Karpas-422 (cell line): ENCODE measurements around the gene NDUFS8. TPM values are rescaled to one million over a fixed set of nuclear protein-coding genes. Genes with fewer than 3 reads are reported as not detected.

Experiments
- DNase-seq: peaks from one replicate; pipeline ENCODE4 v3.0.0-alpha.2; 2015
- H2AFZ ChIP-seq: fragments of 200-600 bp; sonication (generic); 2 replicates; pipeline ENCODE4 v1.6.1; 2014; ENCODE audit warnings: antibody characterized with exemption, low read length, mixed read lengths
- H3K27ac ChIP-seq: fragments of 200-600 bp; sonication (generic); 2 replicates; pipeline ENCODE4 v1.5.1; 2014; ENCODE audit warnings: mild to moderate bottlenecking, low read length, moderate library complexity
- H3K27me3 ChIP-seq: fragments of 200-600 bp; sonication (generic); 2 replicates; pipeline ENCODE4 v1.6.1; 2014; ENCODE audit warnings: low read length, mixed read lengths
- H3K36me3 ChIP-seq: fragments of 200-600 bp; sonication (generic); 2 replicates; pipeline ENCODE4 v1.6.1; 2014; ENCODE audit warnings: low read length, mixed read lengths; ENCODE audit not compliant: insufficient read depth
- H3K4me1 ChIP-seq: fragments of 200-600 bp; sonication (generic); 2 replicates; pipeline ENCODE4 v1.6.1; 2014; ENCODE audit warnings: mild to moderate bottlenecking, low read length, mixed read lengths
- H3K4me2 ChIP-seq: fragments of 200-600 bp; sonication (generic); 2 replicates; pipeline ENCODE4 v1.6.1; 2014; ENCODE audit warnings: low read length, low read depth, mild to moderate bottlenecking; ENCODE audit not compliant: poor library complexity, severe bottlenecking
- H3K4me3 ChIP-seq: fragments of 200-600 bp; sonication (generic); 2 replicates; pipeline ENCODE4 v1.5.1; 2014; ENCODE audit warnings: mild to moderate bottlenecking, antibody characterized with exemption, low read length, mixed read lengths
- H3K79me2 ChIP-seq: fragments of 200-600 bp; sonication (generic); 2 replicates; pipeline ENCODE4 v1.6.1; 2014; ENCODE audit warnings: mild to moderate bottlenecking, low read length, mixed read lengths
- H3K9ac ChIP-seq: fragments of 200-600 bp; sonication (generic); 2 replicates; pipeline ENCODE4 v1.6.0; 2014; ENCODE audit warnings: low read length
- H3K9me2 ChIP-seq: fragments of 200-600 bp; sonication (generic), shearing (Covaris generic); replicated peaks from 2 replicates; pipeline ENCODE4 v1.6.0; 2014; ENCODE audit warnings: mild to moderate bottlenecking, low read length, moderate library complexity; ENCODE audit not compliant: insufficient read depth
- H3K9me3 ChIP-seq: fragments of 300-700, 200-600 bp; sonication (generic); 2 replicates; pipeline ENCODE4 v1.6.1; 2014; ENCODE audit warnings: low read length, mixed read lengths
- H4K20me1 ChIP-seq: fragments of 200-600 bp; sonication (generic); 2 replicates; pipeline ENCODE4 v1.6.1; 2014; ENCODE audit warnings: mild to moderate bottlenecking, antibody characterized with exemption, low read length, low read depth; ENCODE audit not compliant: insufficient read depth
- total RNA-seq: library from RNA; depleted of rRNA; stranded (reverse); fragments of >200 nt; shearing (Covaris generic); gene quantifications from 2 replicates; pipeline ENCODE4 v1.2.3, GENCODE V29; 2014; ENCODE audit warnings: low replicate concordance

The NDUFS8 gene
- total RNA-seq, 1 experiment from 2014 or later = 159 TPM

DNA sequence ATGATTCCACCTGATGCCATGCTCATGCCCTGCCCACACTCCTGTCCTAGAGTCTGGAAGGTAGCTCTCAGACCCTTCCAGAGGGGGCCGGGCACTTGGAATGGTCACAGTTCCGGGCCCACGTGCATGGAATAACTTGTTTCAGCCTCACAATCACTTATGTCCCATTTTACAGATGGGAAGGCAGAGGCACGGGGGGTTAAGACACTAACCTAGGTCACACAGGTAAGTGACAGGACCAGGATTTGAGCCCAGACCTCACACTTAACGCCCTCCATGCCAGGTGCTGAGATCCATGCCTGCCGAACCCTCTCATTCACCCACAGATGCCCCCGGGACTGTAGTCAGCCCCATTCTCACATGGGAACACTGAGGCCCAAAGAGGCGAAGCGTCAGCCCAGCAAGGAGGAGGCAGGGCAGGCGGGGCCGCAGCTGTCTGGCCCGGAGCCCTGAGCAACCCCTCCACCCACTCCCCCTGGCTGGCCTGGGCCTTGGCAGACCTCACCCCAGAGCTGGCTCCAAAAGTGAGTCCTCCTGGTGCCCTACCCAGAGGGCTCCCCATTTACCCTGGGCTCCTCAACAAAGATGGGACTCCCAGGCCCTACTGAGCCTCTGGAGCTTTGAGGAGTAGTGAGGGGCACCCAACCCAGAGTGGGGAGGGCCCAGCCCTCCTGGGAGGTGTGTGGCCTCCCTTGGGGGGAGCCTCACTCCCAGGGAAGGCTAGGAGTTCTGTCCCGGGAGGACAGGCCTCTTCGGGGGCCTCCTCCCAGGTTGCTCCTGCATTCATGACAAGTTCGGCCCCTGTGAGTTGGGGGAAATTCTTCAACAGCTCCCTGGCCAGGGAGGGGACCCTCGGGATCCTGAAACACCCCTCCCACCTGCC, 22.7 kb upstream of the NDUFS8 start:
- H3K9me2 ChIP-seq = no peaks in the 10 kb centered on the region
- H3K36me3 ChIP-seq = no peaks in the 10 kb centered on the region
- no peak overlapping the region for H3K9ac ChIP-seq
- no peaks in the 10 kb centered on the region for H3K9me3 ChIP-seq
- peaks cover 31% of the 10 kb centered on the region for H3K4me1 ChIP-seq
- no peak overlapping the region for H3K4me3 ChIP-seq
- no peak overlapping the region for H3K4me2 ChIP-seq
- peaks cover 6% of the 10 kb centered on the region; the same call in 1 of the 2 replicates for H3K79me2 ChIP-seq
- no peak overlapping the region for H3K27ac ChIP-seq
- H3K27me3 ChIP-seq = no peaks in the 10 kb centered on the region
- no peaks in the 10 kb centered on the region for H4K20me1 ChIP-seq
- no peak overlapping the region for H2AFZ ChIP-seq
- DNase-seq = no peak

DNA sequence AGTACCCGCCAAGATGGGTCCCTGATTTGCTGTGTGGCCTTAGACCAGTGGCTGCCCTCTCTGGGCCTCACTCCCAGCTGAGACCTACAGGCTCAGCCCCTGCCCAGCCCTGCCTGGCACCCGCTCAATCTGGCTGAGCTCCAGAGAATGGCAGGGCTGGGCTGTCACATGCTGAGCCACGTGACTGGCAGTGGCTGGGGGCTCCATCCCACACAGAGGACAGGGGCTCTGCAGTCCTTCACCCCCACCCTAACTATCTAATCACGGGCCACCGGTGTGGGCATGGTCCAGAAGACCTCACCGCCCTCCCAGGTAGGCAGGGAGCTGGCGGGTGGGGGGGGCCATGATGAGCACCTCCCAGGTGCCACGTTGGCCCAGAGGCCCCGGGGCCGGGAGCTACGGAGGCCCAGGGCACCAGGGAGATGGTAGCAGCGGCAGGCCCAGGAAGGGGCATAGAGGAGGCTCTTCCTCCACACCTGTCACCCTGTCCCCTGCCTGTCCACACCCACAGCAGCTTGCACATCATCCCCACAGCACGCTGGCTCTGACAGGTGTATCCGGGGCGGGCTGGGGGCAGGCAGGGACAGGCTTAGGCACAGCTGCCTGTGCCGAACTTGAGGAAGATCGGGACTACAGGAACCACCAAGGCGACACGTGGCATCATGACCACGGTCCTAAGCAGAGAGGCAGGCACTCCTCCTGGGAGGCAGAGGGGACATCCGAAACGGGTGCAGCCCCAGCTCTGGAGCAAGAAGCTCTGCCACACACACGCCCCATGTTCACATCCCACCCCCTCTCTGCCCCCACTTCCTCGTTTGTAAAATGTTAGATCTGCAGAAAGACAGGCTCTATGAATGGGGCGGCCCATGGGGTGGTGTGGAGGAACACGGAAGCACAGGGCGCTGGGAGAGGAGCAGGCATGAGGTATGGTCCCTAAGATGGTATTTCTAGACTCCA, 21.8 kb upstream of the NDUFS8 start:
- DNase-seq = peak; percentile 43
- H3K79me2 ChIP-seq = no peaks in the 10 kb centered on the region
- H3K27ac ChIP-seq = no peak overlapping the region

DNA sequence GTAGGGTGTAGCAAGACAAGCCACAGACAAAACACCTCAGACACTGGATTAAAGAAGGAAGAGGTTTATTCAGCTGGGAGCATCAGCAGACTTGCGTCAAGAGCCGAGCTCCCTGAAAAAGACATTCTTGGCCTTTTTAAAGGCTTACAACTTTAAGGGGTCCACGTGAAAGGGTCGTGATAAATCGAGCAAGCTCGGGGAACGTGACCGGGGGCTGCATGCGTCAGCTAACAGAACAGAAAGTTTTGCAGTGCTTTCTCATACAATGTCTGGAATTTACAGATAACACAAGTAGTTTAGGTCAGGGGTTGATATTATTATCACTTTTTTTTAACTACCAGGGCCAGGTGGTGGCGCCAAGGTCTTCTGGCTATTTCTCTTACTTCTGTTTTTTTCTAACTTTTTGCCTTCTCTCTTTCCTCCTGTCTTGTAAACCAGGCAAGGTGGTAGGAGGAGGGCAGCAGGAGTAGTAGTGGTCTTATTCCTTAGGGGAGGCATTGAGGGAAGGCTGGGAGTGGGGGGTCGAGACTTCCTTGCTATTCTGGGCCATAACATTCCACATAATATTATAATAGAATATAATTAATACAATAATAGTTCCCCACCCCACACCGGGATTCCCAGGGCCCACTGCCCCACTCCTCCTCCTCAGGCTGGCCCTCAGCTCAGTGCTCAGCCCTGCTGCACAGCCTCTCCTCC, 20.9 kb upstream of the NDUFS8 start:
- Histone ChIP-seq H3K9me2 (no peaks in the 10 kb centered on the region), H3K9me3 (no peaks in the 10 kb centered on the region), H3K36me3 (no peaks in the 10 kb centered on the region), H3K79me2 (no peaks in the 10 kb centered on the region), H3K4me1 (peaks cover 25% of the 10 kb centered on the region), H3K27ac (no peak overlapping the region), H3K4me3 (no peak overlapping the region), H4K20me1 (no peaks in the 10 kb centered on the region), H3K27me3 (no peaks in the 10 kb centered on the region), H3K4me2 (peak overlapping the region; percentile 58), H2AFZ (no peak overlapping the region; the same call in 1 of the 2 replicates), H3K9ac (peak overlapping the region; percentile 35)
- DNase-seq = peak; percentile 77

More for the DNA sequence above, 21.8 kb upstream of the NDUFS8 start:
- peaks cover 29% of the 10 kb centered on the region for H3K4me1 ChIP-seq
- no peak overlapping the region for H3K9ac ChIP-seq
- no peaks in the 10 kb centered on the region for H3K9me3 ChIP-seq
- no peak overlapping the region for H2AFZ ChIP-seq
- H4K20me1 ChIP-seq = no peaks in the 10 kb centered on the region
- H3K4me3 ChIP-seq = no peak overlapping the region
- H3K36me3 ChIP-seq = no peaks in the 10 kb centered on the region
- H3K9me2 ChIP-seq = no peaks in the 10 kb centered on the region
- H3K4me2 ChIP-seq = peak overlapping the region; percentile 58
- H3K27me3 ChIP-seq = no peaks in the 10 kb centered on the region

DNA sequence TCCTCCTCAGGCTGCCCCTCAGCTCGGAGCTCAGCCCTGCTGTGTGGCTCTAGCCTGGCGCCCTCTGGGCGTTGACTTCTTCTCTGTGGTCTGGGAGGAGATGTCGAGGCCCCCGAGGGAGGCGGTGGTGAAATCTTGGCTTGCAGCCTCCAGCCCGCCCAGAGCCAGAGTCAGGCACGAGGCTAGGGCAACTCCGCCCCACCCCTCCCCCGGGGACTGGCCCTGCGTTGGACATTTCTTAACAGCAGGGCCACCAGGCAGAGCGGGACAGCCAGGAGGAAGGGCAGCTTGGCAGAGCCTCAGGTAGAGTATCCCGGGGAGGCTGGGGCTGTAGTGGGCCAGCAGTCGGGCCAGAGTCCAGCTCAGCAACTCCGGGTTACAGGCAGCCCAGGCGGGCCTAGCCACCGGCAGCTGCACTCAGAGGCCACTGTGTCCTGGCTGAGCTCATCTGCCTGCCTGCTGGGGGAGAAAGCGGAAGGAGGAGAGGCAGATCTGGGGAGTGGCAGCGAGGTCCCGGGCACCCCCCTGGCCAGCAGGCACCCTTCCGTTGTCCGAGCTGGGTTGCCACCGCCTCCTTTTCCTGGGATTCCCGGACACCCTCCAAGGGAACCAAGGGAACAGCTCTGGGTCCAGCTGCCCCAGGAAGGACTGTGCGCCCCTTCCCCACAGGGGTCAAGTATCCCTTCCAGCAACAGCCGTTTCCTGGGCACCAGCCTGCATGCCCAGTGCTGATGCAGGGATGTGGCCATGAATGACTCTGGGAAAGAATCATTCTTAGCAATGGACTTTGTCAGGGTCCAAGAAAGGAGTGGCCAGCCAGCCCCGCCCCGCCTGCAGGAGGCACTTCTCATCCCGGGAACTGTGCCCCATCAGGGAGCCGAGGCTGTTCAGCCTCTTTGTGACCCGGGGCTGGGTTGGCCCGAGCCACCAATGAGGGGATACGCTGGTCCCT, 20.1 kb upstream of the NDUFS8 start, which contains the start of gene ALDH3B1:
Gene ALDH3B1 (plus strand): TSS at position 238 of the 952 bp plus-strand sequence. CDS start 4,971 bp downstream, outside the sequence.
- Histone ChIP-seq H2AFZ (no peak within 1 kb of the TSS; the same call in 1 of the 2 replicates), H3K9me2 (no peaks in the 10 kb centered on the region), H3K79me2 (no peaks in the 10 kb centered on the region), H3K27me3 (no peaks in the 10 kb centered on the region), H3K27ac (no peak within 1 kb of the TSS), H3K36me3 (no peaks in the 10 kb centered on the region), H3K9me3 (no peaks in the 10 kb centered on the region), H3K4me3 (no peak within 1 kb of the TSS), H3K4me2 (peak within 1 kb of the TSS; percentile 58), H3K4me1 (peaks cover 25% of the 10 kb centered on the region), H4K20me1 (no peaks in the 10 kb centered on the region), H3K9ac (peak within 1 kb of the TSS; percentile 35)
- DNase-seq = peak; percentile 78

DNA sequence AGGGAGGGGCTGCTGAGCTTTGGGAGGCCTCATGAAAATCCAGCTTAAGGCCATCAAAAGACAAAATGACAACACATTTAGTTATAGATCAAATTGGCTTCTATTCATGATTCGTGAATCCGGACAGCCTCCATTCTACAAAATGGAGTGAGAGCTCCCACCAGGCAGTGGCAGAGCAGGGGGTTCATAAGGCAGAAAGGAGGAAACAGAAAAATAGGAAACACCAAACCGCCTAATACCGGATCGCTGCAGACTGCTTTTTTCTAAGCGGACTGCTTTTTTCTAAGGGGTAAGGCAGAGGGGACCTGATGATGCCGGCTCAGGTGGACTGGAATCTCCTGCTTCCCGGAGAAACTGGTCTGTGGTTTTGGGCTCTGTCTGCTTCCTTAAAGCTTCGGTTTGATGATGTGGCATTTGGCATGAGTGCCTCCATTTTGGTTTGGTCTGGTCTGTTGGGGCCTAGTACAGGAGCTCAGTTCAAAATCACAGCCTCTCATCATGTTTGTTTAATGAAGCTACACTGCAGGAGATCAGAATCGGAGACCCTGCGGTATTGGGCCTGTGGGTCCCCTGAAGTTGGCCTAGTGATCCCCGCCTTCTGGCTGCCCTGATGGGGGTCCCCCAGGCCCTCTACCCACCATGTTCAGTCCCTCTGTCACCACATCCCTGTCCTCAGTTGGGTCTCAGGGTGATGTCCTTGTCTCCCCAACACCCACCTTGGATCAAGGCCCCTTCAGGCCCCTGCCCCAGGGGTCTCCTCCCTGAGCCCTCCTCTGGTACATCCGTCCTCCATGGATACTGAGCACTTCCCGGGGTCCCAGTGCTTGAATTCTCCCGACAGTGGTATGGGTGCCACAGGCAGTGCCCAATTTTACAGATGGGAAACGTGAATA, 19.2 kb upstream of the NDUFS8 start:
- Histone ChIP-seq H3K9ac (no peak overlapping the region), H4K20me1 (no peaks in the 10 kb centered on the region), H3K9me2 (no peaks in the 10 kb centered on the region), H3K9me3 (no peaks in the 10 kb centered on the region), H3K36me3 (no peaks in the 10 kb centered on the region), H3K4me1 (peaks cover 23% of the 10 kb centered on the region), H3K27ac (no peak overlapping the region), H3K79me2 (no peaks in the 10 kb centered on the region), H3K4me3 (no peak overlapping the region), H3K4me2 (no peak overlapping the region), H2AFZ (no peak overlapping the region), H3K27me3 (no peaks in the 10 kb centered on the region)
- no peak for DNase-seq

DNA sequence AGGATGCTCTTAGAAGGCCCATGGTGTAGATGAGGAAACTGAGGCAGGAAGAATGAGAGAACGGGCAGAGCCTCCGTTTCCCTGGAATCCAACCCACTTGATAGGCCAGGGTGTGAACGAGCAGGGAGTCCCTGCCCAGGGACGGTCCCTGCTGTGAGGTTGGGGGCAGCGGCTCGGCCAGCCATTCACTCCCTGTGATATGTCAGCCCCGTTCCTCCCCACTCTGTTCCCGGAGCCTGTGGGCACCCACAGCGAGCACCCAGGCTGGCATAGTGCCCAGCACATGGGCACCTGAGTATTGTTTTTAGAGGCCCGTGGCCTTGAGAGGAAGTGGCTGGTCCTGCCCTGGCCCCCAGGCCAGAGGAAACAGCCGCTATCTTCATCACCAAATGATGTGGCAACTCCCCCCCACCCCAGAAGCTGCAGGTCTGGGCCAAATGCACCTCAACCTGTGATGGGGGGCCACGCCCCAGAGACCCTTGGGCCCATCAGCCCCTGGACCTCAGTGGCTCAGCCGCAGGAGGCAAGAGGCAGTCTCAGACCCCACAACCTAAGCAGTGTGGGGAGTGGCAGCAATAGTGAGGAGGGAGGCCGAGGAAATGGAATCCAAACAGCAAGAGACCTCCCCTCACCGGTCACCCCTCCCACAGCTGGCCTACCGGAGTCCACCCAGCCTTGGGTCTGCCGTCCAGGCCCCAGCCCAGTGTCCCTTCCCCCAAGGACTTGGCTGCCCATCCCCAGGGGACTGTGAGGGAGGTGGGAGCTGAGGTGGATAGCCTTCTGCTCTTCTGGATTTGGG, 18.2 kb upstream of the NDUFS8 start:
- Histone ChIP-seq H3K4me1 (peaks cover 20% of the 10 kb centered on the region), H4K20me1 (no peaks in the 10 kb centered on the region), H3K4me3 (no peak overlapping the region), H3K4me2 (no peak overlapping the region), H3K36me3 (no peaks in the 10 kb centered on the region), H3K79me2 (no peaks in the 10 kb centered on the region), H2AFZ (no peak overlapping the region), H3K9me2 (no peaks in the 10 kb centered on the region), H3K27me3 (no peaks in the 10 kb centered on the region), H3K9me3 (no peaks in the 10 kb centered on the region), H3K27ac (no peak overlapping the region), H3K9ac (no peak overlapping the region)
- DNase-seq = no peak
